ENCODE data around the gene KRT33B.

The KRT33B gene

DNA sequence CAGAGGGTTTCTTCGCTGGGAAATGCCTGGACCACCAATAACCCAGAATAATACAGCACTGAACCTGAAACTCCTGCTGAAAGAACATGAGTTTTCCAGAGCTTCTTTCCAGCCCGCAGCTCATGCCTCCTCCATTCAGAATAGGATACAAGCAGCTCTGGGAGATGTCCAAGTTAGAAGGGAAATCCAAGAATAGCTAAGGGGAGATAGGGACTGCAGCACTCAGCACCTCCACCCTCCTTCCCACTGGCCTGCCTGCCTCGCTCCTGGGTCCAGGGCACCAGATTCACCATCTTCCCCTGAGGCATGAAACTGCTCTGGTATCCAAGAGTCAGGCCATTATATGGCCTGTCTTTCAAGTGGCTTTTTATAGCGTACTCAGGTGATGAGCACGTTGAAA lies 23.7 kb upstream of the KRT33B start:
- H3K36me3 ChIP-seq (replicated peaks): no peaks in the 10 kb centered on the region
- DNase-seq: no peak
- no peak overlapping the region for H3K4me3 ChIP-seq (ENCODE audit: low read depth, low read length)
- no peaks in the 10 kb centered on the region for H3K27me3 ChIP-seq (replicated peaks)
- H3K27ac ChIP-seq: no peak overlapping the region
- in situ Hi-C loops (cut with HindIII; ENCODE audit: low pct_ligation_motif_present, low sequenced_read_pairs): no loop called here
- TF ChIP-seq, protein P1, sequence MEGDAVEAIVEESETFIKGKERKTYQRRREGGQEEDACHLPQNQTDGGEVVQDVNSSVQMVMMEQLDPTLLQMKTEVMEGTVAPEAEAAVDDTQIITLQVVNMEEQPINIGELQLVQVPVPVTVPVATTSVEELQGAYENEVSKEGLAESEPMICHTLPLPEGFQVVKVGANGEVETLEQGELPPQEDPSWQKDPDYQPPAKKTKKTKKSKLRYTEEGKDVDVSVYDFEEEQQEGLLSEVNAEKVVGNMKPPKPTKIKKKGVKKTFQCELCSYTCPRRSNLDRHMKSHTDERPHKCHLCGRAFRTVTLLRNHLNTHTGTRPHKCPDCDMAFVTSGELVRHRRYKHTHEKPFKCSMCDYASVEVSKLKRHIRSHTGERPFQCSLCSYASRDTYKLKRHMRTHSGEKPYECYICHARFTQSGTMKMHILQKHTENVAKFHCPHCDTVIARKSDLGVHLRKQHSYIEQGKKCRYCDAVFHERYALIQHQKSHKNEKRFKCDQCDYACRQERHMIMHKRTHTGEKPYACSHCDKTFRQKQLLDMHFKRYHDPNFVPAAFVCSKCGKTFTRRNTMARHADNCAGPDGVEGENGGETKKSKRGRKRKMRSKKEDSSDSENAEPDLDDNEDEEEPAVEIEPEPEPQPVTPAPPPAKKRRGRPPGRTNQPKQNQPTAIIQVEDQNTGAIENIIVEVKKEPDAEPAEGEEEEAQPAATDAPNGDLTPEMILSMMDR (IDR thresholded peaks at IDR 0.05; ENCODE audit: low read depth, low read length, missing control alignments): no peak

DNA sequence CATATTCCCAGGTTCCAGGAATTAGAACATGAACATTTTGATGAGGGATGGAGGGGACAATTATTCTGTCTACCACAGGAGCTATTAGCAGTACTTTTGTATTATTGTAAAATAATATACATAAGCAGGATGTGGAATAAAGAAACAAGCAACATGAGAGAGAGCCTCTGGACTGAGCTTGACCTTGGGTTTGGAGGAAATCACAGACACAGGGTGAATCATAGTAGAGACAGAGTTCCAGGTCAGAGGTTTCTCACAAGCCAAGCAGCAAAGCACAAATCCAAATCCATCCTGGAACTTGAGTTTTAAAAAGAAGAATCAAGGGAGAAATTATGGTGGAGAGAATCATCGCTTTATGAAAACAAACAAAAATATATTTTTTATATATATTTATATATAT lies 22.7 kb upstream of the KRT33B start:
- Histone ChIP-seq H3K27me3 (replicated peaks) (no peaks in the 10 kb centered on the region), H3K36me3 (replicated peaks) (no peaks in the 10 kb centered on the region), H3K27ac (no peak overlapping the region), H3K4me3 (ENCODE audit: low read depth, low read length) (no peak overlapping the region)
- no peak for DNase-seq
- in situ Hi-C loops (cut with HindIII; ENCODE audit: low pct_ligation_motif_present, low sequenced_read_pairs): no loop called here
- TF ChIP-seq, protein P1 (IDR thresholded peaks at IDR 0.05; ENCODE audit: low read depth, low read length, missing control alignments): no peak

DNA sequence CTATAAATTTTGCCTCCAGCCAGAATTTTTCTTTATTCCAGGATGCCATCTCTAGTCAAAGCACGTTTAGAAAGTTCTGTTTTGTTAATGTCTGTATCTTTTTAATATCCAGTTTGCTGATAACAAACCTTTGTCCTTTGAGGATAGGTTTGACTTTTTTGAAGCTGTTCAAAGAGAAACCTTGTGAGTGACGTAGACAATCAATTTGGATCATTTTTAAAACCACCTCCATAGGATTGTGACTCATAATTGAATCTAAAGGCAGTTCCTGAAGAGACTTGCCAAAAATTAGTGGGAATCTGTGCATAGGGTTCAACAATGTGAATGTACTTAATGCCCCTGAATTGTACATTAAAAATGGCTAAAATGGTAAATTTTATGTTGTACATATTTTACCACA lies 21.9 kb upstream of the KRT33B start:
- no peak for DNase-seq
- TF ChIP-seq, protein P1 (IDR thresholded peaks at IDR 0.05; ENCODE audit: low read depth, low read length, missing control alignments): no peak
- Histone ChIP-seq H3K4me3 (ENCODE audit: low read depth, low read length) (no peak overlapping the region), H3K27me3 (replicated peaks) (no peaks in the 10 kb centered on the region), H3K36me3 (replicated peaks) (no peaks in the 10 kb centered on the region), H3K27ac (no peak overlapping the region)
- in situ Hi-C loops (cut with HindIII; ENCODE audit: low pct_ligation_motif_present, low sequenced_read_pairs): no loop called here

DNA sequence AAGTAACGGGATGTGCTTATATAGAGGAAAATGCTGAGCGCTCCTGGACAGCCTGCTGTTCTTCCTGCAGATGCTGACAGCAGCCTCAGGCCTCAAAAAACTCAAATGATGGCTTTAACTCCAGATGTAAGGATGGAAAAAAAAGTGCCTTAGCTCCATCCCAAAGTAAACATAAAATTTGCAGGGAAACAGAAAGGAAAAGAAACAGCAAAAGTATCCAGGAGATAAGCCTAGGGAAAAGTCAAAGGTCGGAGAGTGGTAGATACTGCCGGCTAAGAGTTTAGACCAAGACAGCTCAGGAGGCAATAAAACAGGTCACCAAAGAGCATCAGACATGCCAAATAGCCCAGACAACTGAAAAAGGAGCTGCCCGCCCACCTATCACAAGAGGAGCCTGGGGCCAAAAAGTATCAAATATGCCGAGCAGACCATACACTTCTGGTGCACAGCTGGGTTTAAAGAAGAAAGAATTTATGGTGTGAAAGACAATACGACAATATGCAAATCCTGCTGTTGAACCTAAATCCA lies 20.9 kb upstream of the KRT33B start:
- Histone ChIP-seq H3K27ac (no peak overlapping the region), H3K36me3 (replicated peaks) (no peaks in the 10 kb centered on the region)
- in situ Hi-C loops (cut with HindIII; ENCODE audit: low pct_ligation_motif_present, low sequenced_read_pairs): no loop called here

DNA sequence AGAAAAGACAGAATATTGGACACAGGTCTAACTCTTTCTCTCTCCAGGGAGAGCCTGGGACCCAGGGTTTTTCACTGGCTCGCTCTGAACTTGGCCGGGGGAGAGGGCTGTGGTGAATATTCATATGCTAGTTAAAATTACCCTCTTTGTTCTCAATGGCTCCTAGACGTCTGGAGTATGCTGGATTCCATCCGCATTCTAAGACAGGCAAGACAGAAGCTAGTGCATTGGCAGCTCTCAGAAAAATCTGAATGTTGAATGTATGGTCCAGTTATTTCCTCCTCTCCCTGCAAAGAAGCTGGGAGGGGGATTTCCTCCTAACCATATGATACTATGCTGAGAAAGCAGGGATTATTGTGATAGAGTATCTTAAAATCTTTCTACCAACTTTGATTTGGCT lies 18.1 kb upstream of the KRT33B start:
- H3K4me3 ChIP-seq (ENCODE audit: low read depth, low read length): no peak overlapping the region
- H3K27me3 ChIP-seq (replicated peaks): no peaks in the 10 kb centered on the region
- TF ChIP-seq, protein P1 (IDR thresholded peaks at IDR 0.05; ENCODE audit: low read depth, low read length, missing control alignments): no peak
- in situ Hi-C loops (cut with HindIII; ENCODE audit: low pct_ligation_motif_present, low sequenced_read_pairs): no loop called here
- DNase-seq: no peak
- no peak overlapping the region for H3K27ac ChIP-seq
- H3K36me3 ChIP-seq (replicated peaks): no peaks in the 10 kb centered on the region

More for the DNA sequence above, 20.9 kb upstream of the KRT33B start:
- TF ChIP-seq, protein P1 (IDR thresholded peaks at IDR 0.05; ENCODE audit: low read depth, low read length, missing control alignments): no peak
- no peaks in the 10 kb centered on the region for H3K27me3 ChIP-seq (replicated peaks)
- no peak overlapping the region for H3K4me3 ChIP-seq (ENCODE audit: low read depth, low read length)
- no peak for DNase-seq

DNA sequence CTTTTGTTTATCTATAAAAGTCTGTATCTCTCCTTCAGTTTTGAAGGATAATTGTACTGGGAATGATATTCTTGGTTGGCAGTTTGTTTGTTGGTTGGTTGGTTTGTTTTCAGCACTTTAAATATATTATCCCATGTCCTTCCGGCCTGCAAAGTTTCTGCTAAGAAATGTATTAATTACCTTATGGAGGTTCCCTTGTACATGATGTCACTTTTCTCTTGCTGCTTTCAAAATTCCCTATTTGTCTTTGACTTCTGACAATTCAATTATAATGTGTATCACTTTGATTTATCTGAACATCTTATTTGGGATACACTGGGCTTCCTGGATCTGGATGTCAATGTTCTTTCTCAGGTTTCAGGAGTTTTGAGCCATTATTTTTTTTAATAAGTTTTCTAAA lies 16.6 kb upstream of the KRT33B start:
- Histone ChIP-seq H3K4me3 (ENCODE audit: low read depth, low read length) (no peak overlapping the region), H3K27me3 (replicated peaks) (no peaks in the 10 kb centered on the region), H3K27ac (no peak overlapping the region), H3K36me3 (replicated peaks) (no peaks in the 10 kb centered on the region)
- in situ Hi-C loops (cut with HindIII; ENCODE audit: low pct_ligation_motif_present, low sequenced_read_pairs): no loop called here
- TF ChIP-seq, protein P1 (IDR thresholded peaks at IDR 0.05; ENCODE audit: low read depth, low read length, missing control alignments): no peak
- no peak for DNase-seq

Data from brain microvascular endothelial cell (primary cell).